Measurements from ENCODE around the gene RREB1. TPM values are rescaled to one million over a fixed set of nuclear protein-coding genes. Genes with fewer than 3 reads are reported as not detected.

The RREB1 gene
- total RNA-seq, 1 donor from 2014 or later, result 16.6 TPM

GRCh38 chr6:7232351-7232750 lies 124.6 kb downstream of the RREB1 start:
- TF ChIP-seq CTCF (IDR thresholded peaks at IDR 0.05; ENCODE audit: insufficient read depth, low read length, severe bottlenecking), result no peak
- DNase-seq (ENCODE audit: low read depth) (no peak), FAIRE-seq (no peak)
- Histone ChIP-seq H3K4me3 (ENCODE audit: low read depth, low read length) (no peak overlapping the region), H3K27me3 (ENCODE audit: control insufficient read depth, insufficient read depth, low read length) (no peaks in the 10 kb centered on the region), H3K36me3 (ENCODE audit: control insufficient read depth, insufficient read depth, low read length) (peaks cover 32% of the 10 kb centered on the region)

GRCh38 chr6:7234547-7234946 lies 126.8 kb downstream of the RREB1 start:
- DNase-seq (ENCODE audit: low read depth) (no peak), FAIRE-seq (no peak)
- H3K27me3 ChIP-seq (ENCODE audit: control insufficient read depth, insufficient read depth, low read length), result no peaks in the 10 kb centered on the region
- no peak for TF ChIP-seq CTCF (IDR thresholded peaks at IDR 0.05; ENCODE audit: insufficient read depth, low read length, severe bottlenecking)
- no peak overlapping the region for H3K4me3 ChIP-seq (ENCODE audit: low read depth, low read length)
- H3K36me3 ChIP-seq (ENCODE audit: control insufficient read depth, insufficient read depth, low read length), result peaks cover 29% of the 10 kb centered on the region

- Histone ChIP-seq H3K27me3 (ENCODE audit: control insufficient read depth, insufficient read depth, low read length) (no peaks in the 10 kb centered on the region), H3K4me3 (ENCODE audit: low read depth, low read length) (no peak overlapping the region), H3K36me3 (ENCODE audit: control insufficient read depth, insufficient read depth, low read length) (peaks cover 24% of the 10 kb centered on the region)
- TF ChIP-seq CTCF (IDR thresholded peaks at IDR 0.05; ENCODE audit: insufficient read depth, low read length, severe bottlenecking), result no peak
- no peak for DNase-seq (ENCODE audit: low read depth)
- no peak for FAIRE-seq
These were observed 128.0 kb downstream of the RREB1 start for GRCh38 chr6:7235712-7236305.

GRCh38 chr6:7236306-7237209 lies 128.8 kb downstream of the RREB1 start:
- no peak for TF ChIP-seq CTCF (IDR thresholded peaks at IDR 0.05; ENCODE audit: insufficient read depth, low read length, severe bottlenecking)
- no peak for FAIRE-seq
- no peaks in the 10 kb centered on the region for H3K27me3 ChIP-seq (ENCODE audit: control insufficient read depth, insufficient read depth, low read length)
- H3K36me3 ChIP-seq (ENCODE audit: control insufficient read depth, insufficient read depth, low read length), result peaks cover 19% of the 10 kb centered on the region
- H3K4me3 ChIP-seq (ENCODE audit: low read depth, low read length), result no peak overlapping the region
- DNase-seq (ENCODE audit: low read depth), result peak; percentile 82

GRCh38 chr6:7237653-7238188 lies 130.0 kb downstream of the RREB1 start:
- no peak for FAIRE-seq
- Histone ChIP-seq H3K27me3 (ENCODE audit: control insufficient read depth, insufficient read depth, low read length) (no peaks in the 10 kb centered on the region), H3K36me3 (ENCODE audit: control insufficient read depth, insufficient read depth, low read length) (peaks cover 12% of the 10 kb centered on the region), H3K4me3 (ENCODE audit: low read depth, low read length) (no peak overlapping the region)
- no peak for TF ChIP-seq CTCF (IDR thresholded peaks at IDR 0.05; ENCODE audit: insufficient read depth, low read length, severe bottlenecking)
- peak; percentile 56 for DNase-seq (ENCODE audit: low read depth)

All from bronchial epithelial cell (primary cell).